Right lobe of liver (tissue), 6 donors: ENCODE measurements around the gene PAQR4. TPM values are rescaled to one million over a fixed set of nuclear protein-coding genes. Genes with fewer than 3 reads are reported as not detected.

Source experiments
- ATAC-seq, 4 donors: fragments of 200-7000 bp; cut with Tn5 transposase; one replicate each; pipeline ENCODE4 v1.9.1; 2020; ENCODE audit warnings: mild to moderate bottlenecking in 4 of 4, moderate library complexity in 4 of 4
- DNase-seq, 3 donors: peaks; one replicate each; pipeline ENCODE4 v3.0.0-alpha.2; 2020
- H3K27ac ChIP-seq, 3 donors: fragments of 200-600 bp; one replicate each; pipeline ENCODE4 v1.8.0; 2022
- H3K27me3 ChIP-seq, 2 donors: fragments of 200-600 bp; one replicate each; pipeline ENCODE4 v1.8.0; 2022
- H3K36me3 ChIP-seq, 4 donors: fragments of 200-600 bp; sonication (generic) in 1 of 4; one replicate each; pipeline versions ENCODE4 v1.5.1 to v1.8.0; 2017 to 2022; ENCODE audit warnings: control low read depth in 1 of 4
- H3K4me1 ChIP-seq, 4 donors: fragments of 200-600 bp; sonication (generic) in 1 of 4; one replicate each; pipeline versions ENCODE4 v1.5.1 to v1.8.0; 2017 to 2022; ENCODE audit warnings: control low read depth in 1 of 4
- H3K4me3 ChIP-seq, 3 donors: fragments of 200-600 bp; one replicate each; pipeline ENCODE4 v1.8.0; 2022
- H3K9me3 ChIP-seq, 4 donors: fragments of 200-600 bp; sonication (generic) in 1 of 4; one replicate each; pipeline versions ENCODE4 v1.5.1 to v1.8.0; 2017 to 2022; ENCODE audit warnings: control low read depth in 1 of 4
- CTCF ChIP-seq, 4 donors: fragments of 200-600 bp in 3 of 4; fragments of 450-650 bp in 1 of 4; IDR thresholded peaks; one replicate each; pipeline versions ENCODE4 v1.5.1 to v1.8.0; 2016 to 2022; ENCODE audit warnings: antibody characterized with exemption in 4 of 4, mild to moderate bottlenecking in 2 of 4
- POLR2A ChIP-seq: fragments of 450-650 bp; IDR thresholded peaks from one replicate; pipeline ENCODE4 v1.6.1; 2017; ENCODE audit warnings: antibody characterized with exemption, mild to moderate bottlenecking
- WGBS: methylation state at CpG from one replicate; pipeline ENCODE4 v1.1.6; 2018; ENCODE audit warnings: low coverage, low lambda C conversion rate; ENCODE audit not compliant: insufficient coverage; ENCODE audit errors: missing lambda C conversion rate; 5-methylcytosine and 5-hydroxymethylcytosine counted together
- intact Hi-C, 2 donors: fragments of 100-400 bp; cut with DNase I; formaldehyde crosslinking; loops; one replicate each; pipeline versions ENCODE4 v1.11.2 to v1.14.1; 2022
- total RNA-seq, 6 experiments: library from RNA; depleted of rRNA in 2 of 6; stranded (reverse); fragments of >200 nt in 2 of 6; fragmentation: NEBNext Ultra II Directional in 3 of 6; extraction: Animal tissue kit (Norgen Biotek cat#: 25700) in 3 of 6; gene quantifications; one replicate each; pipeline versions ENCODE4 v1.1.0 to v1.2.4, GENCODE V29; 2016 to 2023
- donor health status: DM: no; HTN: yes; CAD: no.
- donor health status: DM: no; HTN: no; CAD: no.
- donor health status: DM: no; HTN: no; CAD: no.
- donor health status: DM: no; HTN: yes; CAD: no.
- donor health status: DM: no; HTN: yes; CAD: no.

Gene PAQR4
- total RNA-seq, 6 experiments from 2014 or later = 0.93 to 6.1 (median 3.3) TPM

GRCh38 chr16:3007957-3008689 lies 39.0 kb downstream of the PAQR4 start:
- ATAC-seq = no peak
- no peaks in the 10 kb centered on the region for H3K27me3 ChIP-seq
- no peaks in the 10 kb centered on the region for H3K36me3 ChIP-seq
- intact Hi-C loops = no loop called here
- peak in 2 of 3 donors; percentile 45 to 66 for DNase-seq
- H3K9me3 ChIP-seq = no peaks in the 10 kb centered on the region
- no peak for TF ChIP-seq CTCF (IDR thresholded peaks at IDR 0.05)
- no peak for TF ChIP-seq POLR2A
- peak overlapping the region; percentile 76 to 95 (median 83) for H3K27ac ChIP-seq
- peaks cover 0 to 37% (median 18%) of the 10 kb centered on the region in 4 donors for H3K4me1 ChIP-seq
- peak overlapping the region in 2 of 3 donors; percentile 14 to 24 for H3K4me3 ChIP-seq
- 30% methylated on average over 10 of the region's 17 CpGs for WGBS

- Histone ChIP-seq H3K4me3 (no peak overlapping the region), H3K27ac (peak overlapping the region in 2 of 3 donors; percentile 76 to 83), H3K4me1 (peaks cover 0 to 40% (median 18%) of the 10 kb centered on the region in 4 donors), H3K9me3 (no peaks in the 10 kb centered on the region), H3K36me3 (no peaks in the 10 kb centered on the region), H3K27me3 (no peaks in the 10 kb centered on the region)
- ATAC-seq (no peak), DNase-seq (no peak)
- intact Hi-C loops = no loop called here
- WGBS = 71% methylated on average over 4 of the region's 4 CpGs
- TF ChIP-seq CTCF (IDR thresholded peaks at IDR 0.05) (no peak), POLR2A (no peak)
Observed at GRCh38 chr16:3008690-3009037, 39.5 kb downstream of the PAQR4 start.

GRCh38 chr16:3009568-3010390 lies 40.6 kb downstream of the PAQR4 start:
- Histone ChIP-seq H3K27me3 (no peaks in the 10 kb centered on the region), H3K27ac (no peak overlapping the region), H3K9me3 (no peaks in the 10 kb centered on the region), H3K4me3 (no peak overlapping the region), H3K4me1 (peaks cover 0 to 40% (median 18%) of the 10 kb centered on the region in 4 donors), H3K36me3 (no peaks in the 10 kb centered on the region)
- 68% methylated on average over 6 of the region's 21 CpGs for WGBS
- TF ChIP-seq CTCF (IDR thresholded peaks at IDR 0.05) = no peak
- TF ChIP-seq POLR2A = no peak
- intact Hi-C loops = no loop called here
- no peak for DNase-seq
- ATAC-seq = no peak

GRCh38 chr16:3010510-3010909 lies 41.4 kb downstream of the PAQR4 start:
- TF ChIP-seq CTCF (IDR thresholded peaks at IDR 0.05) = no peak
- no peak for TF ChIP-seq POLR2A
- no peak for ATAC-seq
- Histone ChIP-seq H3K36me3 (no peaks in the 10 kb centered on the region), H3K4me1 (peaks cover 0 to 34% (median 18%) of the 10 kb centered on the region in 4 donors), H3K27ac (no peak overlapping the region), H3K4me3 (no peak overlapping the region), H3K9me3 (no peaks in the 10 kb centered on the region), H3K27me3 (no peaks in the 10 kb centered on the region)
- WGBS = 94% methylated on average over 7 of the region's 8 CpGs
- no peak for DNase-seq
- intact Hi-C loops = no loop called here
